ENCODE results near the gene ABL1. TPM values are rescaled to one million over a fixed set of nuclear protein-coding genes. Genes with fewer than 3 reads are reported as not detected.
"Not testable (repeated sequence)": the region's sequence is repeated elsewhere in the genome, so short reads cannot be mapped to it uniquely, and the experiment has no call there.

Gene ABL1
- total RNA-seq, 2 experiments from 2014 or later = 37.9 to 38.5 TPM

DNA sequence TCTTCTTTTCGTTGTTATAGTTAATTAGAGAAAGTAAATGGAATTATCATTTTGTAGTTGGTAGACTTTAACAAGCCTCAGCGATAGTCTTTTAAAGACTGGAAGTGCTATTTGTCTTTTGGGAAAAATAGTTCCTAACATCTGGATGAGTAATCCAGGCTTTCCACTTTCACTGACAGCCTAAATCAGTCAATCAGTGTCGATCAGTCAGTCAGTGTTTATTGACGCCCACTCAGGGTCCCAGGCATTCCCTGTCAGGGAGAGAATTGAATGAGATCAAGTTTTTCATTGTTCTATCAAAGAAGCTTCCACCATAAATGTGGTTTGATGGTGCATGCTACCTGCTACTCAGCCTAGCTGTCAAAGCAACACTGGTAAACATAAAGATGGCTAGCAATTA is 2.6 kb downstream of the ABL1 start:
- Mint-ChIP-seq H3K27ac (no peak overlapping the region), H3K9me3 (no peaks in the 10 kb centered on the region), H3K36me3 (peaks cover 12% of the 10 kb centered on the region), H3K4me1 (peaks cover 32% of the 10 kb centered on the region), H3K4me3 (no peak overlapping the region), H3K27me3 (no peaks in the 10 kb centered on the region)
- DNase-seq = no peak

DNA sequence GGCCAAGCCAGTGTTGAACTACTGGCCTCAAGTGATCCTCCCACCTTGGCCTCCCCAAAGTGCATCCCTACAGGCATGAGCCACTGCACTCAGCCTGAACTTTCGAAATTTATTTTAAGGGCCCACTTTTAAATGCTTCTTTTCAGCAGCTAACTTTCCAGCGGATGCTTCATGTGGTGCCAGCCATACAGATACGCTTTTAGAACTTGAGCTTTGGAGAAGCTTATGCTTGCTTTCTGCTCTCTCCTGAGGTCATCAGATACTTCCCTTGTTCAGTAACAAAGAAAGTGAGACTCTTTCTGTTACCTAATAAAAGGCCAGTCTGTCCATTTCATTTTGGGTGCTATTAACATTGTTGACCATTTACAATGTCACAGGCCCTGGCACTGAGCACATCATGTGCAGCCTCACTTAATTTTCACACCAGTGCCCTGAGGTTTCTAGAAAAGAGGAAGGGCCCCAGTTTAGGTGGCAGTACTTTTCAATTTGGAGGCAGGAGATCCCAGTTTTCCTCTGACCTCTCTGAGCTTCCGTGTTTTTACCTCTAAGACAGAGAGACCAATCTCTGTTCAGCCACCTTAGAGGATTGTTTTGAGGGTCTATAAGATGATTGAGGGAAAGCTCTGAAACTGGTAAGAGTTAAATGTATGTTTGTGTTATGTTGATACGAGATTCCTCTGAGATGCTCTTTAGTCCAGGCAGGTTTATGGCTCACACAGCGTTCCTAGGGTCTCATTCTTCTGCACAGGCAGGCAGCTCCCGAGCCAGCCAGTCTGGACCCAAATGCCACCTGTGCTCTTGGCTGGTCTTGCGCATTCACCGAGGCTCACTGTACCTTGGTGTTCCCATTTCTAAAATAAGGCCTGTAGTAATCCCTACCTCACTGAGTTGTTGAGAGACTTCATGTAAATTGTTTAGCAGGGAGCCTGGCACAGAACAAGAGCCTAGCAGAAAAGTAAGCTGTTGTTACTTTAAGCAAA is 4.4 kb downstream of the ABL1 start:
- H3K27ac Mint-ChIP-seq = no peak overlapping the region
- no peak overlapping the region for H3K4me3 Mint-ChIP-seq
- H3K9me3 Mint-ChIP-seq = no peaks in the 10 kb centered on the region
- DNase-seq = no peak
- peaks cover 12% of the 10 kb centered on the region for H3K36me3 Mint-ChIP-seq
- no peaks in the 10 kb centered on the region for H3K27me3 Mint-ChIP-seq
- H3K4me1 Mint-ChIP-seq = peaks cover 29% of the 10 kb centered on the region

DNA sequence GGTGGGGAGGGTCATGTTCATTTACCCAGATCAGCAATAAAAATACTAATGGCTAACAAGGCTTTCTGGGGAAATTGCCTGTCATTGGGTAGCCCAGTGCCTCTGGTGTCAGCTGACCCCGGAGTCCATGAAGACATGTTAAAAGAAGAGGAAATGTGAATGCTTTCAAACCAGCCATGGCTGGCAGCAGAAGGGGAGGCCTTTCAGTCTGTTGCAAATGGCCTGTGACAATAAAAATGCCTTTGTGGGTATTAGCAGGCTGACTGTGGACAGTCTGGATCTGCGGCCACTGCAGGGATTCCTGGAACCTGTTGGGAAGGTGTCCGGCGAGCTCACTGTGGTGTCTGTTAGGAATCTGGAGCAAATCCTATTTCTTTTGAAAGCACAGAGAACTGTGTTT is 7.5 kb downstream of the ABL1 start:
- DNase-seq = no peak
- Mint-ChIP-seq H3K27ac (no peak overlapping the region), H3K4me1 (peaks cover 22% of the 10 kb centered on the region), H3K36me3 (peaks cover 2% of the 10 kb centered on the region), H3K27me3 (no peaks in the 10 kb centered on the region), H3K9me3 (no peaks in the 10 kb centered on the region), H3K4me3 (no peak overlapping the region)

DNA sequence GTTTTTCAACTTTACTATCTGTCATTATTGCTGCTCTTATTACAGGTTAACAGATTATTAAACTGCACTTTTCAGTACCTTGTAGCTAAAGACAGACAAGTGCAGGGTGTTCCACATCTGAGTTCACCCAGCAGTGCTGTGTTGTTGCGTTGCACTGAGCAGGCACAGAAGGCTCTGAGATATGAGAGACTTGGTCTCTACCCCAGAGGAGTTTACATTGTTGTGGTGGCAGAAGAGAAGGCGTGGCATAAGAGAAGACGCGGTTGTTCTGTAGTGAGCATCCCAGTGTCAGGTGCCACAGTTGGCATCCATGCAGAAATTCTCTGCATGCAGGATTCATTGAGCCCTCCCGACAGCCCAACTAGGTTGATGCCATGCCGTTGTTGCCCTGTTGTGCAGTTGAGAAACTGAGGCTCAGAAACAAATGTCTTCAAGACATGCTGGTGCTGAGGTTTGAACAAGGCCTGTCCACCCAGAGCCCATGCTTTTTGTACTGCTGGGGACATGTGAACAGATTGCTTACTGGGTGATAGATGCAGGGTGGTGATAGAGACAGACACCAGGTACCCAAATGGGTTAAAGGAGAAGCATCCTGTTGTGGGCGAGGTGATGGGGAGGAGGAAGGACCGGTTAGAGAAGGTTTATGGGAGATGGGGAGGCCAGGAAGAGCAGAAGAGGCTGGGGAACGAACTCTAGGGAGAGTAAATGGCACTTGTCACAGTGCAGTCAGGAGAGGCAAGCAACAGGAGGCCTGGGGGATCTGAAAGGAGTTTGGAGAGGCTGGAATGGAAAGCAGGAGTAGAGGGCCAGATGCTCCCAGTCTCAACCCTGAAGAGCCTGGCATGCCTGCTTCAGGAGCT is 8.2 kb downstream of the ABL1 start:
- no peak for DNase-seq
- peaks cover 2% of the 10 kb centered on the region for H3K36me3 Mint-ChIP-seq
- H3K27ac Mint-ChIP-seq = no peak overlapping the region
- H3K27me3 Mint-ChIP-seq = no peaks in the 10 kb centered on the region
- H3K9me3 Mint-ChIP-seq = no peaks in the 10 kb centered on the region
- H3K4me1 Mint-ChIP-seq = peaks cover 17% of the 10 kb centered on the region
- H3K4me3 Mint-ChIP-seq = no peak overlapping the region

DNA sequence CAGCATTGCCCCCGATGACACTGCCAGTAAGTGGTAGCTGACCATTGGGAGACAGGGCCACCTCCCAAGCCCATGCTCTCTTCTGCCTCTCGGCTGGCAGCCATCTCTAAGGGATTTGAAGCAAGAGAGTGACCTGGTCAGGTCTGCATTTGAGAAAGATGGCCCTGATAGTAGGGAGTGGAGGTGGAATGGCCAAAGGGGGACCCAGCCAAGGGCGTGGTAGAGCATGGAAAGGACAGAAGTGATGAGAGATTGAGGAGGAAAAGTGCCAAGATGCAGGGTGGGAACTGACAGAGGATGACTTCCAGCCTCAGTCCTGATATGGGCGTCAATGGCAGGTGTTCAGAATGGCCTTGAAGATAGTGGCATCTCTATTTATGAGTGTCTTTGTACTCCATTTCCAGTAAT is 9.0 kb downstream of the ABL1 start:
- Mint-ChIP-seq H3K9me3 (no peaks in the 10 kb centered on the region), H3K27me3 (no peaks in the 10 kb centered on the region), H3K36me3 (peaks cover 2% of the 10 kb centered on the region), H3K4me3 (no peak overlapping the region), H3K4me1 (peaks cover 17% of the 10 kb centered on the region), H3K27ac (no peak overlapping the region)
- no peak for DNase-seq

DNA sequence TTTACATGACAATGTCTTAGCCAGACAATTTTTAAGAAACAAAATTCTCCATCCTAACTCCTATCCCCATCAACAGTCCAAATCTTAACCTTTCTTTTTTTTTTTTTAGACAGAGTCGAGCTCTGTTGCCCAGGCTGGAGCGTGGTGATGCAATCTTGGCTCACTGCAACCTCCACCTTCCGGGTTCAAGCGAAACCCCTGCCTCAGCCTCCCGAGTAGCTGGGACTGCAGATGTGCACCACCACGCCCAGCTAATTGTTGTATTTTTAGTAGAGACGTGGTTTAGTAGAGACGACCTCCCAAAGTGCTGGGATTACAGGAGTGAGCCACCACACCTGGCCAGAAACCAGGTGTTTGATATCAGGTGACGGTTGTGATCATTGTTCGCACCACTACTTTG is 10.2 kb downstream of the ABL1 start:
- Mint-ChIP-seq H3K4me1 (peaks cover 22% of the 10 kb centered on the region), H3K27me3 (no peaks in the 10 kb centered on the region), H3K9me3 (no peaks in the 10 kb centered on the region), H3K27ac (no peak overlapping the region), H3K4me3 (no peak overlapping the region), H3K36me3 (peaks cover under 1% of the 10 kb centered on the region)
- DNase-seq = no peak

DNA sequence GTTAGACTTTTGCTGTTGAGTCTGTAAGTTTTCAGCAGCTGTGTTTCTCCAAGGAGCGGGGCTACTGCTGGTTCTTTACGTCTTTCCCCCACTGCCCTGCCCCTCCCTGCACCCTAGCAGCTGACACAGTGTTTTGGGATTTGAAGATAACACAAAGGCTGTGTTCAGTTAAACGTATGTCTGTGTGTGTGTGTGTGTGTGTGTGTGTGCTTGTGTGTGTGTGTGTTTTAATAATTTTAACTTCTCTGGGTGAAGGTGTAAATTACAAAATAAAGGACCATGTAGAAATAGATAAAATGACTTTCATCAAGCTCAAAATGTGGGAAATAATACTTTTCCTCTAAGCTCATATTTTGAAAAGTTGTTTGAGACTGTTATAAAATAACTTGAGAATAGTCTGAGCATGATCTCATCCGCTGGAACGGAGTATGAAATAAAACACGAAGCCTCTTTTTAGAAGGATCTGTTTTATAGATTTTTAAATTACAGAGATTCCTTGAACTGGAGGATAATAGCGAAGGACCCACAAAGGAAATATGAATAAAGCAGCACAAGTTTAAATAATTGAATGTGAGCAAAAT is 10.9 kb downstream of the ABL1 start:
- Mint-ChIP-seq H3K4me3 (no peak overlapping the region), H3K36me3 (no peaks in the 10 kb centered on the region), H3K9me3 (no peaks in the 10 kb centered on the region), H3K4me1 (peaks cover 22% of the 10 kb centered on the region), H3K27me3 (no peaks in the 10 kb centered on the region), H3K27ac (no peak overlapping the region)
- no peak for DNase-seq

DNA sequence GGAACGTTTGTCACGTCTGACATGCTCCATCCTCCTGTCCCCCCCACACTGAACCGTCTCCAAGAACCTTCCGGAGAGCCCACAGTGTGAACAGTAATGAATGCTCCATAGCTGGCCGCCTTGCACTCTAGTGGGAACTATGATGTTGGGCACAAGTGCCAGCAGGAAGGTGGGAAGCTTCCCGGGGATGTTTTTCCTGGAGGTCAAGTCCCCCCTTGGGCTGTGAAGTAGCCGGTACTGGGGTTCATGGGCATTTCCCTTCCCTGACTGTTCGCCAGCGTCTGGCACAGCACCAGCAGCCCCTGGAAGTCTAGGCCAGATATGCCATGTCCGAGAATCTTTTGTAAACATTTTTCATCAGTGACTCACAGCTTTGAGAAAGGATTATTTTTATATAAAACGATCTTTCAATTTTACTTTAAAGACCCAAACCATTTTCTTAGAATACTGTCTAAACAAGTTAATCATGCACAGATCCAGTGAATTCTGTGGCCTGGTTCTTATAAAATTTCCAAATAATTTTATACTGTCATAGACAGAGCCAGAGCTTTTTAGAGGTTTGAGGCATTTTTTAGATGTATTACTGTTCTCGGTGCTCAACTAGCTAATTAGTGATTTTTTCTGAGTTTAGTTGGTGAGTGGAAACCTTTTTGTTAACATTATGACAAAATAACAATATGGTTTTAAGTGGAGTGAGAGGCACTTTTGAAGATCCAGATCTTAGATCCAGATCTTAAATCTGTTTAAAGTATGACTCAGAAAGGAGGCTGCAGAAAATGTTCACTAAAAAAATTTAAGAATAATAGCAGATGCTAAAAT is 11.6 kb downstream of the ABL1 start:
- Mint-ChIP-seq H3K36me3 (no peaks in the 10 kb centered on the region), H3K27ac (no peak overlapping the region), H3K4me1 (peaks cover 21% of the 10 kb centered on the region), H3K4me3 (no peak overlapping the region), H3K9me3 (no peaks in the 10 kb centered on the region), H3K27me3 (no peaks in the 10 kb centered on the region)
- no peak for DNase-seq

DNA sequence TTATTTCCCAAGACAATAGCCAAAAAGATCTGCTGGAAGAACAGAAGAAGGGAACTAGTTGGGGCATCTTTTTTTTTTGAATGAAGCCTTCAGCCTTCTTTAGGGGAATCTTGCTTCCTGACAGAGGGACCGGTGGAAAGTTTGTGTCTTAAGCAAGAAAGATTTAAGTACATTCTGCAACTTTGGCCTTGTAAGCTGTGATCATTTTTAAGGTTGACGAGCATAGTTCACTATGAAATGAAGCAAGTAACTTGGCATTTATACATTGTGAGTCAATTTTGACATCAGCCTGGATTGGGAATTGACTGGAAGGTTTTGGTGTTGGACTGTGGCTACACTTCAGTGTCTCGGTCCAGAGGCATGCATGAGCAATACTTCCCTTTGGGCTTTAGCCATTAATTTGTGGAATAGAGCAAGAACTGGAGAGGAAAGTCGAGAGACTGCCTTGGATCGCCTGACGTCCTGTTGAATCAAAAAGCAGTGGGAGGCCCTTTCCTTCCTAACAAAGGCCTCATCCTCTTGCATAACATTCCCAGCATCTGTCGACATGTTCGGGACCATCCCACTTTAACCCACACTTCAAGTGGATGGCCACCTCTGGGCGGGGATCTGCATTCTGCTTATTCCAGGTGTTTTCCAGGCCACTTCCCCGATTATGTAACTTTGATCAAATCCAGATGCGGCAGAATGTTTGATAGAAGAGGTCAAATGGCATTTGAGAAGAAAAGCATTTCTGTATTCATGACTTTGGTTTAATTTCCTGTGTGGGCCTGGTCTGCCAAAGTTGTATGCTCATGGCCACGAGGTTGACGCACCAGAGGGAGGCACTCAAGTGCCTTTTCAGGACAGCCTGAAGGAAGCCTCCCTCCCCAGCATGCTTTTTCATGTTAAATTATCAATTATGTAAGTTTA is 12.5 kb downstream of the ABL1 start:
- Mint-ChIP-seq H3K27me3 (no peaks in the 10 kb centered on the region), H3K4me3 (no peak overlapping the region), H3K36me3 (no peaks in the 10 kb centered on the region), H3K27ac (no peak overlapping the region), H3K4me1 (peaks cover 17% of the 10 kb centered on the region), H3K9me3 (no peaks in the 10 kb centered on the region)
- no peak for DNase-seq

DNA sequence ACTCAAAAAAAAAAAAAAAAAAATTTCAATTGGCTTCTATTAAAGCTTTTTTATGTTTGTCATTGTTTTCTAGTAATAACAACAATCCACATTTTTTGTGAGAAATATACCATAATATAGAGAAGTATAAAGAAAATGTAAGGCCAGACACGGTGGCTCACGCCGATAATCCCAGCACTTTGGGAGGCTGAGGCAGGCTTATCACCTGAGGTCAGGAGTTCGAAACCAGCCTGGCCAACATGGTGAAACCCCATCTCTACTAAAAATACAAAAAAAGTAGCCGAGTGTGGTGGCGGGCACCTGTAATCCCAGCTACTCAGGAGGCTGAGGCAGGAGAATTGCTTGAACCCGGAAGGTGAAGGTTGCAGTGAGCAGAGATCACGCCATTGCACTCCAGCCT is 13.5 kb downstream of the ABL1 start:
- not testable (repeated sequence) for H3K4me3 Mint-ChIP-seq, H3K27me3 Mint-ChIP-seq, H3K27ac Mint-ChIP-seq, DNase-seq, H3K36me3 Mint-ChIP-seq, H3K9me3 Mint-ChIP-seq
- peaks cover 15% of the 10 kb centered on the region for H3K4me1 Mint-ChIP-seq

DNA sequence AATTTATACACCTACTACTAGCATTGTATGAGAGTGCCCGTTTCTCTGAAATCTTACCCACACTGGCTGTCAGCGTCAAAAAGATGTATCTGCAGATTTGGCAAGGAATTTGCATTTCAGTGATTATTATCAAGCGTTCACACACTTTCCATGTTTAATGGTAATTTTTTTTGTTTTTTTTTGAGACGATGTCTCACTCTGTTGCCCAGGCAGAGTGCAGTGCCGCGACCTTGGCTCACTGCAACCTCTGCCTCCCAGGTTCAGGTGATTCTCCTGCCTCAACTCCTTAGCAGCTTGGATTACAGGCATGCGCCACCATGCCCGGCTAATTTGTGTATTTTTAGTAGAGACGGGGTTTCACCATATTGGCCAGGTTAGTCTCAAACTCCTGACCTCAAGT is 14.3 kb downstream of the ABL1 start:
- peaks cover 2% of the 10 kb centered on the region for H3K36me3 Mint-ChIP-seq
- no peaks in the 10 kb centered on the region for H3K9me3 Mint-ChIP-seq
- H3K27ac Mint-ChIP-seq = no peak overlapping the region
- DNase-seq = no peak
- peaks cover 11% of the 10 kb centered on the region for H3K4me1 Mint-ChIP-seq
- H3K27me3 Mint-ChIP-seq = no peaks in the 10 kb centered on the region
- no peak overlapping the region for H3K4me3 Mint-ChIP-seq

DNA sequence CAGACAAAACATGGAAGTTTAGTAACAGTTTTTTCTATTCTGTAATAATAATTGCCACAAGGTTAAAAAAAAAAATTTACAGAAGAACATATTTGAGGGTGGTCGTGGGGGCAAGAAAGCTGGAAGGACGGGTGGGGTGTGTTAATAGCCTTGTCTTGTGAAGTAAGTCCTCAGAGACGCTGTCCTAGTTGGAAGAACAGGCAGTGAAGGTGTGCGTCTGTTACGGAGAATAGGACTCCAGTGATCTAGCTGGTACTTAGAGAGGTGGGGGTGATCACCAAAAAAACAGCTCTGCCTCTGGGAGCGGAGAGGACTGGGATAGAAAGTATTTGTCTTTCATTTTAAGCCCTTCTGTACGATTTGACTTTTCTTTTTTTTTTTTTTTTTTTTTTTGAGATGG is 17.7 kb downstream of the ABL1 start:
- Mint-ChIP-seq H3K27me3 (no peaks in the 10 kb centered on the region), H3K9me3 (no peaks in the 10 kb centered on the region), H3K4me1 (peaks cover 5% of the 10 kb centered on the region), H3K4me3 (no peak overlapping the region), H3K36me3 (peaks cover 3% of the 10 kb centered on the region), H3K27ac (no peak overlapping the region)
- DNase-seq = no peak

DNA sequence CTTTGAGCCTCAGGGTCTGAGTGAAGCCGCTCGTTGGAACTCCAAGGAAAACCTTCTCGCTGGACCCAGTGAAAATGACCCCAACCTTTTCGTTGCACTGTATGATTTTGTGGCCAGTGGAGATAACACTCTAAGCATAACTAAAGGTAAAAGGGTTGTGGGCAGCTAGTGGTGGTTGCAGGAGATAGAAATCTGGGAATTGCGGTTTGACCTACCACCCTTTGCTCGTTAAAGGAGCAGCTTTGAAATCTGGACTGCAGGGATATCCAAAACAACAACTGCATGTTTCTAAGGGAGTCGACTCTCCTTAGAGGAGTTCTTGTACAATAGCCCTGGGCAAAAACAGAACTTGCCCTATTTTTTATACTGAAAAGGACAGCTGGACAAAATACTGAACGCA is 19.0 kb downstream of the ABL1 start:
- H3K9me3 Mint-ChIP-seq = no peaks in the 10 kb centered on the region
- no peaks in the 10 kb centered on the region for H3K27me3 Mint-ChIP-seq
- no peak overlapping the region for H3K27ac Mint-ChIP-seq
- no peak overlapping the region for H3K4me3 Mint-ChIP-seq
- peaks cover 3% of the 10 kb centered on the region for H3K36me3 Mint-ChIP-seq
- no peak for DNase-seq
- peaks cover 5% of the 10 kb centered on the region for H3K4me1 Mint-ChIP-seq

DNA sequence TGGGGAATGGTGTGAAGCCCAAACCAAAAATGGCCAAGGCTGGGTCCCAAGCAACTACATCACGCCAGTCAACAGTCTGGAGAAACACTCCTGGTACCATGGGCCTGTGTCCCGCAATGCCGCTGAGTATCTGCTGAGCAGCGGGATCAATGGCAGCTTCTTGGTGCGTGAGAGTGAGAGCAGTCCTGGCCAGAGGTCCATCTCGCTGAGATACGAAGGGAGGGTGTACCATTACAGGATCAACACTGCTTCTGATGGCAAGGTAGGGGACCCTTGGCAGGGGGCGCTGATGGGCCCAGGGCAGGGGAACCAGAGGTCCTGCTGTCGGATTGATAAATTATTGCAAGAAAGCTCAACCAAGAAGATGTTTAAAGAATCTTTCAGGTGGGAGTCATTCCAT is 19.8 kb downstream of the ABL1 start:
- H3K36me3 Mint-ChIP-seq = peaks cover 3% of the 10 kb centered on the region
- H3K27me3 Mint-ChIP-seq = no peaks in the 10 kb centered on the region
- DNase-seq = no peak
- H3K4me3 Mint-ChIP-seq = no peak overlapping the region
- peaks cover 3% of the 10 kb centered on the region for H3K4me1 Mint-ChIP-seq
- no peaks in the 10 kb centered on the region for H3K9me3 Mint-ChIP-seq
- no peak overlapping the region for H3K27ac Mint-ChIP-seq

Measured in activated naive CD8-positive, alpha-beta T cell treated with anti-CD3 and anti-CD28 coated beads for 36 hours (primary cell).